HEK293T (cell line): ENCODE measurements around the gene MAPK12.

ENCODE experiments used
- CTCF ChIA-PET: fragments of 350-600 bp; formaldehyde crosslinking; extraction: SDS; loops from one replicate; lab custom pipeline; 2021; ENCODE audit warnings: antibody characterized with exemption, inconsistent platforms; lab: Yijun Ruan, JAX
- POLR2A ChIA-PET: fragments of 350-600 bp; formaldehyde crosslinking; extraction: SDS; loops from one replicate; lab custom pipeline; 2020; ENCODE audit warnings: antibody characterized with exemption, inconsistent platforms; lab: Yijun Ruan, JAX
- DNase-seq: peaks from one replicate; pipeline ENCODE4 v3.0.0; 2012; ENCODE audit warnings: mixed read lengths; ENCODE audit errors: extremely low spot score
- ARNT ChIP-seq: fragments of 450-650 bp; IDR thresholded peaks from 2 replicates; pipeline ENCODE4 v1.6.1; 2017; ENCODE audit warnings: mild to moderate bottlenecking
- BHLHE40 ChIP-seq: fragments of 450-650 bp; IDR thresholded peaks from 2 replicates; pipeline ENCODE4 v1.6.1; 2016; ENCODE audit warnings: mild to moderate bottlenecking, moderate library complexity, borderline replicate concordance
- CTBP1 ChIP-seq: fragments of 450-650 bp; IDR thresholded peaks from 2 replicates; pipeline ENCODE4 v1.6.1; 2016; ENCODE audit warnings: borderline replicate concordance
- ELF4 ChIP-seq: fragments of 450-650 bp; IDR thresholded peaks from 2 replicates; pipeline ENCODE4 v1.6.1; 2017; ENCODE audit warnings: antibody characterized with exemption
- FOXA1 ChIP-seq: fragments of 450-650 bp; IDR thresholded peaks from 2 replicates; pipeline ENCODE4 v1.6.1; 2016; ENCODE audit warnings: mild to moderate bottlenecking
- FOXK2 ChIP-seq: fragments of 450-650 bp; IDR thresholded peaks from 2 replicates; pipeline ENCODE4 v1.6.1; 2016; ENCODE audit warnings: mild to moderate bottlenecking
- FOXM1 ChIP-seq: fragments of 450-650 bp; IDR thresholded peaks from 2 replicates; pipeline ENCODE4 v1.6.1; 2017; ENCODE audit warnings: mild to moderate bottlenecking, borderline replicate concordance
- HDGF ChIP-seq: fragments of 450-650 bp; IDR thresholded peaks from 2 replicates; pipeline ENCODE4 v1.6.1; 2017; ENCODE audit warnings: antibody characterized with exemption, borderline replicate concordance
- L3MBTL2 ChIP-seq: fragments of 450-650 bp; conservative IDR thresholded peaks from 2 replicates; pipeline ENCODE4 v1.6.1; 2016; ENCODE audit warnings: mild to moderate bottlenecking
- LEF1 ChIP-seq: fragments of 450-650 bp; IDR thresholded peaks from 2 replicates; pipeline ENCODE4 v1.6.1; 2017; ENCODE audit warnings: mild to moderate bottlenecking, borderline replicate concordance
- NFRKB ChIP-seq: fragments of 450-650 bp; IDR thresholded peaks from 2 replicates; pipeline ENCODE4 v1.6.1; 2016; ENCODE audit warnings: mild to moderate bottlenecking, moderate library complexity
- SP1 ChIP-seq: fragments of 450-650 bp; IDR thresholded peaks from 2 replicates; pipeline ENCODE4 v1.6.1; 2017
- SUZ12 ChIP-seq: fragments of 450-650 bp; IDR thresholded peaks from 2 replicates; pipeline ENCODE4 v1.6.1; 2016; ENCODE audit warnings: mild to moderate bottlenecking
- TARDBP ChIP-seq: fragments of 450-650 bp; IDR thresholded peaks from 2 replicates; pipeline ENCODE4 v1.6.1; 2016
- ZNF384 ChIP-seq: fragments of 450-650 bp; IDR thresholded peaks from 2 replicates; pipeline ENCODE4 v1.6.1; 2016
- TF ChIP-seq, protein P1 (sequence below): fragments of 450-650 bp; IDR thresholded peaks from 2 replicates; pipeline ENCODE4 v1.6.1; 2016

Gene MAPK12

DNA sequence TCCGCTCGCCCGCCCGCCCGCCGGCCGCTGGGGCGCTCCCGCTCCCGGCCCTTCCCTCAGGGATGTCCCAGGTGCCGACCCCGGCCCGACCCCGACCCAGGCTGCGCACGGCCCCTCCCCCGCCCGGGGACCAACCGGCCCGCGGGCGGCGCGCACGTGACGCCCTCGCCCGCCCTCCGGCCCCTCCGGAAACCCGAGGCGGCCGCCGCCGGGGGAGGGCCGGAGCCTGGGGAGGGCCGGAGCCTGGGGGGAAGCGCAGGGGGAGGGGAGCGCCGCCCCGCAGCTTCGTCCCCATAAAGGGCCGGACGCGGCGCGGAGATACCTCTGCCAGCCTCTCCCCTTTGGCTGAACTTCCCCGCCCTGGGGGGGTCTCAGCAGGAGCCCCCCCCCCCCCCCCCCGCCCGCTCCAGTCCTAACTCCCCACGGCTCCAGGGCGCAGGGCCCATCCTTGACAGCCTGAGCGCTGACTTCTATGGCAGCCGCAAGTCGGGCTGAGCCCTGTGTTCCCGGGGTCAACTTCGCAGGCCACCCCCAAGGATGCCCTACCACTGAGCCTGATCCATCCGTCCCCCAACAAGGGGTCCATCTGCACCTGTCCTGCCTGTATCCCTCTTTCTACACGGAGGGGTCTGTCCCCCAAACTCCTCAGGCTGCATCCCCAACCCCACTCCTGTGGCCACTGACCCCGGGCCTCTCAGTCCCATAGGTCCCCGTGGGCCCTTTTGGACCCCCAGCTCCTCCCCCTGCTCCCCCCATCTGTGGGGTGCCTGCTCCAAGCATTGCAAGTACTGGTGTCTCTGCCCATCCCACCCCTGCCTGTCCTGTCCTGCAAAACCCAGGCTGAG, at the start of gene MAPK12:
Gene MAPK12, minus strand, starts transcription at position 69 of the 845 bp plus-strand sequence. CDS start 174 bp downstream, outside the sequence.
- DNase-seq, result peak; percentile 61
- CTCF ChIA-PET, result interaction anchor here (1.1 kb wide), 1 partner anchor 9 kb away, joined by 4 read pairs; no protein-coding TSS in a partner anchor
- POLR2A ChIA-PET, result interaction anchor here (1.0 to 1.9 kb wide), 7 partner anchors 9 to 69 kb away, joined by 3 to 13 read pairs (median 4); partner anchors contain the start of gene HDAC10
- TF ChIP-seq, protein P1, sequence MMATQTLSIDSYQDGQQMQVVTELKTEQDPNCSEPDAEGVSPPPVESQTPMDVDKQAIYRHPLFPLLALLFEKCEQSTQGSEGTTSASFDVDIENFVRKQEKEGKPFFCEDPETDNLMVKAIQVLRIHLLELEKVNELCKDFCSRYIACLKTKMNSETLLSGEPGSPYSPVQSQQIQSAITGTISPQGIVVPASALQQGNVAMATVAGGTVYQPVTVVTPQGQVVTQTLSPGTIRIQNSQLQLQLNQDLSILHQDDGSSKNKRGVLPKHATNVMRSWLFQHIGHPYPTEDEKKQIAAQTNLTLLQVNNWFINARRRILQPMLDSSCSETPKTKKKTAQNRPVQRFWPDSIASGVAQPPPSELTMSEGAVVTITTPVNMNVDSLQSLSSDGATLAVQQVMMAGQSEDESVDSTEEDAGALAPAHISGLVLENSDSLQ, result no peak
- TF ChIP-seq ARNT (no peak), CTBP1 (no peak), BHLHE40 (no peak)

DNA sequence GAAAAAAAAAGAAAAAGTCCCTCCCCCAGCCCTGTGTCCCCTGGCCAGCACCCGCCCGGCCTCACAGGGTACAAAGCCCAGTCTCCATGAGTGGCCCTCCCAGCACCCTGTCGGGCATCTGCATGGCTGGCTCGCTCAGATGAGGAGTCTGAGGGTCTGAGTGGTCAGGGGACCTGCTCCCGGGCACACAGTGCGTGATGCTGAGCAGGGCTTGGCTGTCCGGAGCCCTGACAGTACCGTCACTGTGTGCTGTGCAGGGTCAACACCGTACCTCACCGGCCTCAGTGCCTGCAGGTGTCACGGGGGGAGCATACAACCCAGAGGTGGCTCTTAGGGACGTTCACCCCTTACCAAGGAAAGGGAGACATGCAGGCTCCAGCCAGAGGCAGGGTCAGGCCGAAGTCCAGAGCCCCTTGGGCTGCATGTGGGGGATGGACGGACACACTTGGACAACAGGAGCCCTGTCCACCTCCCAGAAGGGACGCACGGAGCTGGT, 49.5 kb upstream of the MAPK12 start:
- CTCF ChIA-PET, result no interaction called here
- TF ChIP-seq ARNT (no peak), FOXK2 (no peak), FOXM1 (no peak), ELF4 (no peak), ZNF384 (no peak), TARDBP (no peak), L3MBTL2 (no peak), BHLHE40 (no peak), CTBP1 (no peak), FOXA1 (no peak), SUZ12 (no peak), HDGF (no peak), SP1 (no peak), NFRKB (no peak), LEF1 (no peak)
- TF ChIP-seq, protein P1, result no peak
- DNase-seq, result no peak
- POLR2A ChIA-PET, result no interaction called here

DNA sequence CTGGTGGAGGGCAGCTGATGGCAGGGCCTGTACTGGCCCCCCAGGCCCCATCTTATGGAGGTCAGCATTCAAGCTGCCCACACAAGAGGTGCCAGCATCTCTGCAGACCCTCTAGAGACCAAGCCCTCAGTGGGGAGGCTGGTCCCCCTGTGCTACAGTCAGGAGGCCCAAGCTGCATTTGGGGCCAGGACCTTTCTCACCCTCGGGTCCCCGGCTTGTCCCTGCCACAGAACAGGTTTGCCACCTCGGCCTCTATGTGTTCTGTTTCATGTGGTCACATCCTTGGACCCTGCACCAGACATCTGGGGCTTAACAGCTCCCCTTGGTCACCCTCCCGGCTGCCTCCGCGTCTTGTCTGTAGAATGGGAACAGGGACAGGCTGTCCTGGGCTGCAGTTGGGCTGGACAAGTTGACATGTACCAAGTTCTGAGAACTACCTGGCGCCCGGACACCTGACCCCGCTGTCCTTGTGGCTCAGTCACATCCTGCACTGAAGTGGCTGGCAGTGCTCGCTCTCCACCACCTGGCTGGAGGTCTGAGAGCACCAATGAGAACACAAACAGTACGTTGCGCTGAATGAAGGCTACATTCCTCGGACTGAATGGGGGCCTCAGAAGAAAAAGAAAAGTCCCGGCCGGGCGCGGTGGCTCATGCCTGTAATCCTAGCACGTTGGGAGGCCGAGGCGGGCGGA, 48.7 kb upstream of the MAPK12 start:
- ChIA-PET POLR2A (interaction anchor here (1.0 kb wide), 1 partner anchor 15 kb away, joined by 3 read pairs; no protein-coding TSS in a partner anchor), CTCF (no interaction called here)
- TF ChIP-seq NFRKB (no peak), FOXA1 (no peak), ZNF384 (no peak), ARNT (no peak), CTBP1 (no peak), TARDBP (no peak), BHLHE40 (no peak), L3MBTL2 (no peak), ELF4 (no peak), LEF1 (no peak), HDGF (no peak), SUZ12 (no peak)
- DNase-seq, result no peak

DNA sequence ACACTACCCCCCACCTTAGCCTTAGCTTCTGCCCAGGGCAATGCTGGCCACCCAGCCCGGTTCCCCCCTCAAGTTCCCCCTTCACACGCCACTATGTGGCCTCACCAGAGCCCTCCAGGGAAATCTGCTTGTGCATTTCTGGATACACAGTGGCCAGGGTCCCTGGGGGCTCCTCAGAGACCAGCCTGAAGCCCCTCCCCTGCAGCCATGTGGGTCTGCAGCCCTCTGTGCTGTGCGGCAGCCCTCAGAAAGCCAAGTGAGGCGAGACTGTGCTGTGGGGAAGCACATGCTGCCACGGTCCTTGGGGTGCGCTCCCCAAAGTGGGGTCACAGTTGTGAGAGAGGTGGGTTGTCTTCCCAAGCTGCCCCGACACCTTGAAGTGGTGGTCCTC, 48.1 kb upstream of the MAPK12 start:
- TF ChIP-seq ELF4 (no peak), BHLHE40 (no peak), ARNT (no peak), TARDBP (no peak), CTBP1 (no peak), HDGF (no peak), L3MBTL2 (no peak)
- TF ChIP-seq, protein P1, result no peak
- CTCF ChIA-PET, result no interaction called here
- no peak for DNase-seq
- POLR2A ChIA-PET, result interaction anchor here (1.0 kb wide), 1 partner anchor 16 kb away, joined by 3 read pairs; no protein-coding TSS in a partner anchor

DNA sequence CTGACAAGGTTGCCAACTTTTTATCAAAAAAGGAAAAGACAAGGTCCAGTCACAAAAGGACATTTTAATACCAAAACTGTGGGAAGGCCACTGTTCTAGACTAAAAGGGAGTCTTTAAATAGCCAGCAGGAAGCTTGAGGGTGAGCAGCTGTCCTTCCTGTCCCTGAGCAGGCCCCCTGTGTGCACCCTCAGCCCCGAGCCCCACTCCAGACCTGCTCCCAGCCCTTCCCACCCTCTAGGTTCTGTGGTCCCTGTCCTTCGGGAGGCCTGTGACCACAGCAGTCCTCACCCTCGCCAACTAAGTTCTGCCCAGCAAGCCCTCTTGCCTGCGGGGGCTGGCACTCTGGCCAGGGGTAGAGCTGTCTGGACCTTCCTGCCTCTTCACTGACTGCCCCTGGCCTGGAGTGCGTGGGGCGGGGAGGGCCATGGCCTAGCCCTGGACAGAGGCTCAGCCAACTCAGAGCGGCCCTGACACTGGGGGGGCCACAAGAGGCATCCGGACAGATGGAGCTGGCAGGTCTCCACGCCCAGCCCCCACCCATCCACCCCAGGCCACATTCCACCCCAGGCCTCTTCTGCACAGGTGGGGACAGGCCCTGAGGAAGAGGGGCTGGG, 47.6 kb upstream of the MAPK12 start:
- TF ChIP-seq SUZ12 (no peak), ELF4 (no peak), CTBP1 (no peak), HDGF (no peak), LEF1 (no peak), L3MBTL2 (no peak), FOXA1 (no peak), BHLHE40 (no peak)
- TF ChIP-seq, protein P1, result no peak
- no peak for DNase-seq
- ChIA-PET CTCF (no interaction called here), POLR2A (interaction anchor here (0.6 to 1.0 kb wide), 2 partner anchors 16 to 19 kb away, joined by 3 read pairs; no protein-coding TSS in a partner anchor)
